Activated T-helper 1 cell treated with anti-CD3 and anti-CD28 coated beads, Interleukin-12 subunit alpha, Interleukin-12 subunit beta, Interleukin-2, Interleukin-4 antibody, amounts not matched to agents 30 ng/mL and 10 ng/mL and 1 ng/mL, durations not matched to agents 14 hours and 24 hours and 36 hours (primary cell): ENCODE results near the gene MTX1. TPM values are rescaled to one million over a fixed set of nuclear protein-coding genes. Genes with fewer than 3 reads are reported as not detected.
A peak's percentile ranks its signal among the peaks of the same experiment; 100 is the strongest.
"Not testable (repeated sequence)": the region's sequence is repeated elsewhere in the genome, so short reads cannot be mapped to it uniquely, and the experiment has no call there.

Source experiments
- DNase-seq: peaks from one replicate; pipeline ENCODE4 v3.0.0; 2021; ENCODE audit warnings: low spot score
- H3K27ac Mint-ChIP-seq: one replicate; pipeline ENCODE4 v1.8.0; 2021; ENCODE audit warnings: mild to moderate bottlenecking, mixed read lengths
- H3K27me3 Mint-ChIP-seq: one replicate; pipeline ENCODE4 v1.8.0; 2022; ENCODE audit warnings: mild to moderate bottlenecking, moderate library complexity, mixed read lengths; ENCODE audit not compliant: insufficient read depth
- H3K36me3 Mint-ChIP-seq: one replicate; pipeline ENCODE4 v1.8.0; 2021; ENCODE audit warnings: low read depth, mixed read lengths
- H3K4me1 Mint-ChIP-seq: one replicate; pipeline ENCODE4 v1.8.0; 2021; ENCODE audit warnings: low read depth, mixed read lengths
- H3K4me3 Mint-ChIP-seq: one replicate; pipeline ENCODE4 v1.8.0; 2021; ENCODE audit warnings: mild to moderate bottlenecking, moderate library complexity, mixed read lengths
- H3K9me3 Mint-ChIP-seq: one replicate; pipeline ENCODE4 v1.8.0; 2021; ENCODE audit warnings: mixed read lengths
- intact Hi-C: fragments of 100-400 bp; cut with micrococcal nuclease; formaldehyde crosslinking; loops from one replicate; pipeline ENCODE4 v1.15.1; 2024
- total RNA-seq: library from RNA; stranded (reverse); gene quantifications from 2 replicates; pipeline ENCODE4 v1.2.3, GENCODE V29; 2022

MTX1 gene
- total RNA-seq, 1 donor from 2014 or later = 62.3 TPM

DNA sequence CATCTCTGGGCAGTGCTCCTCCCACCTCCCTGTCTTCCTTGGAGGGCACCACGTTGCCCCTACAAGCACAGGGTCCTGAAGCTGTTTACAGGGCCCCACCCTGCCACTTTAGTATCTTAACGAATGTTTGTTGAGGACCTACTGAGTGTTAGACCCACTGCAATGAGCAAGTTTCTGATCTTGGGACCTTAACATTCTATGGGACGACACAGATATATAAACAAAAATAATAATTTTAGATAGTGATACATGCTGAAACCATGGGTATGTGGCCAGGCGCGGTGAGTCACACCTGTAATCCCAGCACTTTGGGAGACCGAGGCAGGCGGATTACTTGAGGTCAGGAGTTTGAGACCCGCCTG is 36.6 kb downstream of the MTX1 start:
- Mint-ChIP-seq H3K27me3 (peaks cover 2% of the 10 kb centered on the region), H3K27ac (peak overlapping the region; percentile 100), H3K36me3 (peaks cover 16% of the 10 kb centered on the region), H3K4me1 (peaks cover 50% of the 10 kb centered on the region), H3K9me3 (no peaks in the 10 kb centered on the region), H3K4me3 (peak overlapping the region; percentile 86)
- DNase-seq = no peak
- intact Hi-C loops = no loop called here

DNA sequence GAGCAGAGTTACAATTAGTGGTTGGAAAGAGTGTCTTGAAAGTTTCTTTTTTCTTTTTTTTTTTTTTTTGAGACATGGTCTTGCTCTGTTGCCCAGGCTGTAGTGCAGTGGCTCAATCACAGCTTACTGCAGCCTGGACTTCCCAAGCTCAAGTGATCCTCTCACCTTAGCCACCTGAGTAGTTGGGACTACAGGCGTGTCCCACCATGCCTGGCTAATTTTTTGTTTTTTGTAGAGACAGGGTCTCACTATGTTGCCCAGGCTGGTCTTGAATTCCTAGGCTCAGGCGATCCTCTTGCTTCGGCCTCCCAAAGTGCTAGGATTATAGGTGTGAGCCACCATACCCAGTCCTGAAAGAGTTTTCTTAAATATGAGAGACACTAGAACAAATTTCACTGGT is 38.3 kb downstream of the MTX1 start:
- intact Hi-C loops, DNase-seq, H3K4me3 Mint-ChIP-seq, H3K27me3 Mint-ChIP-seq, H3K9me3 Mint-ChIP-seq: not testable (repeated sequence)
- H3K4me1 Mint-ChIP-seq = peaks cover 43% of the 10 kb centered on the region
- peaks cover 11% of the 10 kb centered on the region for H3K36me3 Mint-ChIP-seq
- H3K27ac Mint-ChIP-seq = peak overlapping the region; percentile 5

DNA sequence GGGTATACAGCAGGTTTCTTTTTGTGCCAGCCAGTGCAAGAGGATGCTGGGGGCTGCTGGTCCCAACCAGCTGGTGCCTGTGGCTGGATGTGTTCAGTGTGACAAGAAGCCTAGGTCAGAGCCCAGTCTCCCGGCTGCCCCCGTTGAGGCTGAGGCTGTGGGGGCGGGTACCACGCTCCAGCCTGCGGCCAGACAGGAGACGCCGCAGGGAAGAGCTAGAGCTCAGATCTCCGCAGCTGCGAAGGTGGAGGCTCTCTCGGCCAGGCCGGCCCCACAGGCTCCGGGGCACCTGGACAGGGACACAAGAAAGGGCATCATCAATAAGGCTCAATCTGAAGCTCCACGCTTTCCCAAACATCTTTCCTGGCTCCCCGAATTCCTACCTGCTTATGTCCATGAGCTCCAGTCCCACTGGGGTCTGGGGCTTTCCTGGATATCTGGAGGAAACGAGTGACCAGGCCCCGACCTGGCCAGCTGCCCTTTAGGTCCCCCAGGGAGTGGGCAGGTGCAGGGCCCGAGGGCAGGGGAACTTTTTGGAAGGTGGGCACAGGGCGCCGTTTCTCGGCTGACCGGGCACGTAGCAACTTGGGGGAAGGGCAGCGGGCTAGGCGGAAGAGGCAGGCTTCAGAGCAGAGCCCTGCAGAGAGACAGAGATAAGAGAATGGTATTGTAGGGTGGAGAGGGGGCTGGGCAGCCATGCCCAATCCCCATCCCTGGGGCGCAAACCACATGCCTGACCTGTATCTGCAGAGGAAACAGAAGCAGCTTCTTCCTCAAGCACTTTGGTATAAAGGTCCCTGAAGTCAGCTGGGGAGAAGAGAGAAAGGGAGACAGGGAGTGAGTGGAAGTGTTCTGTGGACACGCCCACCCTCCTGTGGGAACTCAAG is 39.4 kb downstream of the MTX1 start:
- Mint-ChIP-seq H3K9me3 (no peaks in the 10 kb centered on the region), H3K4me3 (no peak overlapping the region), H3K27ac (no peak overlapping the region), H3K4me1 (peaks cover 36% of the 10 kb centered on the region), H3K36me3 (peaks cover 11% of the 10 kb centered on the region), H3K27me3 (peaks cover 2% of the 10 kb centered on the region)
- no peak for DNase-seq
- intact Hi-C loops = no loop called here

DNA sequence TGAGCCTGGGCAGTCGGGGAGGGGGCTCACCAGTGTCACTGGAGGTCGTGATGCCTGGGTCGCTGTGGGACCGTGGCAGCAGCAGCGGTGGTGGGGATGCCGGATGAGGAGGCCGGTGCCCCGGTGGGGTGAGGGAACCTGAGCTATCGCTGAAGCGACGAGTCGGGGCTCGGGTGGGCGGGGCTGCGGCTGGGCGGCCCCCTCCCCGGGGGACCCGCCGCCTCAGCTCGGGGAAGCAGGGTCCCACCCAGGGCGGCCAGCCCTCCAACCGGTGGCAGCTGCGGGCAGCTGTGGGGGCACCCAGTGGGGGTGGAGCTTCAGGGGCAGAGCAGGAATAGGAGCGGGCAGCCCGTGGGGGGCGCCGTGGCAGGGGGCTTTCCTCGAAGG is 41.7 kb downstream of the MTX1 start:
- DNase-seq = peak; percentile 14
- Mint-ChIP-seq H3K27me3 (no peaks in the 10 kb centered on the region), H3K9me3 (no peaks in the 10 kb centered on the region), H3K4me3 (peak overlapping the region; percentile 68), H3K27ac (peak overlapping the region; percentile 23), H3K4me1 (peaks cover 32% of the 10 kb centered on the region), H3K36me3 (peaks cover 9% of the 10 kb centered on the region)
- intact Hi-C loops = loop anchor here (1.0 kb wide), 5 partner anchors 12 to 342 kb away; partner anchors contain the start of genes FDPS, HCN3 and SCAMP3

DNA sequence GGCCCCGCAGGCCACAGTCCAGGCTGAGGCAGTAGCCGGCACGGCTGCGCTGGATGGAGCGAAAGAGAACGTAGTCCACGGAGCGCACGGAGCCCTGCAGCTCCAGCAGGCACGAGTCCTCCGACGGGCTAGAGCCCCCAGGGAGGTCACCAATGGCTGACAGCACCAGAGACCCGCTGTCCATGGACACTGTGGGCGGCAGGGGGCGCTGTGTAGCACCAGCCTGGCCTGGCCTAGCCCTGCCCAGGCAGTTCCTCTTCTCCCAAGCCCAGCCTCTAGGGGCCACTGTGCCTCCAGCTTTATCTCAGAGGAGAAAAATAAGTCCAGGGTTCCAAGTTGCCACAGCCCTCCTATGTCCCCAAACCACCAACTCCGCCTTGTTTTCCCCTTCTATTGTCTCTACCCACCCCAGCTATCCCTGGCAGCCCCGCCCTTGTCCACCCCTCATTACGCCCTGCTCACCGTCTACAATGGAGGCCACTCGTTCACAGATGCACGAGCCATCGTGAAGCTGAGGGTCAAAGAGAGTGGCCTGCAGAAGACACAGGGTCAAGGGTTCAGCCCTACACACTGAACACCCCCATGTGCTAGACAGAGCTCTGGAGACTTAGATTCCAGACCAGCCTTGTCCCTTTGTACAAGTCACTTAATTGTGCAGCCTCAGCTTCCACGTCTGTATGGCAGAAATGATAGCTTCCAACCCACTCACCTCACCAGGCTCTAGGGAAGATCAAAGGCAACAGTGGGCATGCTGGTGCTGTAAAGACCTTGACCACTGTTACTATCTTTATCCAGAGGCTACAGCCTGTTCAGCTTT is 42.3 kb downstream of the MTX1 start:
- Mint-ChIP-seq H3K27me3 (no peaks in the 10 kb centered on the region), H3K36me3 (peaks cover 9% of the 10 kb centered on the region), H3K9me3 (no peaks in the 10 kb centered on the region), H3K4me3 (peak overlapping the region; percentile 12), H3K27ac (no peak overlapping the region), H3K4me1 (peaks cover 32% of the 10 kb centered on the region)
- peak; percentile 92 for DNase-seq
- intact Hi-C loops = loop anchor here (1.0 kb wide), 5 partner anchors 11 to 341 kb away; partner anchors contain the start of genes FDPS, HCN3 and SCAMP3

DNA sequence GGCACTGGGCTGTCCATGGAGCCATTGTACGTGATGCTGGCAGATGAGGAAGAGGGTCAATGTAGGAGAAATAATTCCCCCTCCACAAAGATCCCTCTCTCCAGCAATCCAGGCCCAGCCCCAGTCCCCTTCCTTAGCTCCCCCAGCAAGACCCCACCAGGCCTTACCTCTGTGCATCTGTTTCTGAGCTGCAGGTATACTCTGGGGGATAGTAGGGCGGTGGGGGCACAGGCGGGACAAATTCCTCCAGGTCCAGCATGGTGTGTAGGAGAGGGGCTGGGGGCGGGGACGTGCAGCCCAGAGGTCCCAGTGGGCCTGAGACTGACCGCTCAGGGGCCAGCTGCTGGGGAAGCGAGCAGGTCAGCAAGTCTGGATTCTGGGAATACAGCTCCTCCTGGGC is 43.1 kb downstream of the MTX1 start:
- Mint-ChIP-seq H3K9me3 (no peaks in the 10 kb centered on the region), H3K4me1 (peaks cover 32% of the 10 kb centered on the region), H3K27ac (no peak overlapping the region), H3K4me3 (no peak overlapping the region), H3K27me3 (no peaks in the 10 kb centered on the region), H3K36me3 (peaks cover 7% of the 10 kb centered on the region)
- intact Hi-C loops = no loop called here
- no peak for DNase-seq

DNA sequence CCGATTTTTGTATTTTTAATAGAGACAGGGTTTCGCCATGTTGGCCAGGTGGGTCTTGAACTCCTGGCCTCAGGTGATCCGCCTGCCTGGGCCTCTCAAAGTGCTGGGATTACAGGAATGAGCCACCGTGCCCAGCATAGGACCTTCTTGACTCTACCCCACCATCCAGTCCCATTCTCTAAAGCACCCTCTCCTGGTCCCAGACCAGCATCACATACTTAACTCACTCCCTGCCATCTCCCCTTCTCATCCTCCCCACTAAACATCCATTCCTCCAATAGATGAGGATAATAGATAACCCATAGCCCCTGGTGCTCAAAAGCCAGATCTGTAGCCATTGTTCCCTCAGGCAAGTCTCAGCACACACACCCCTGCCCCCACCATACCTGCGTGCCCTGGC is 44.7 kb downstream of the MTX1 start:
- peaks cover 17% of the 10 kb centered on the region for H3K36me3 Mint-ChIP-seq
- no peaks in the 10 kb centered on the region for H3K9me3 Mint-ChIP-seq
- no peak for DNase-seq
- H3K27ac Mint-ChIP-seq = no peak overlapping the region
- H3K4me3 Mint-ChIP-seq = peak overlapping the region; percentile 86
- H3K27me3 Mint-ChIP-seq = no peaks in the 10 kb centered on the region
- intact Hi-C loops = no loop called here
- H3K4me1 Mint-ChIP-seq = peaks cover 42% of the 10 kb centered on the region

DNA sequence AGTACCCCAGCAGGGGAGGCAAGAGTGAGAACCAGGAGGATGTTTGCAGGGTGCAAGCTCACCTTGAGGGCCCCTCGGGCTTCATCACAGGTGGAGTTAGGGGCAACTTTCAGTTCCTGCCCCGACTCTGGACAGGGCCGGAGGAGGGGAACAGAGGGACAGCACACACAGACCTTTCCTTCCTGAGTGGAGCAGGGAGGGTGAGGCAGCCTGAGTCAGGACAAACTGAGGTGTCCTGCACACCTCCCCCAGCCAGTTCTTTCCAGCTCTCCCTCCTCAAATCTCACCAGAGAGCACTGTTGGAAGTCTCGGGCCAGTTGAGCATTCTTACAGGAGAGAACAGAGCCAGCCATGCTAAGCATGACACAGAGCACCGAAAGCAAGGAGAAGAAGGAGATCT is 45.3 kb downstream of the MTX1 start:
- H3K27me3 Mint-ChIP-seq = no peaks in the 10 kb centered on the region
- peak overlapping the region; percentile 86 for H3K4me3 Mint-ChIP-seq
- H3K9me3 Mint-ChIP-seq = no peaks in the 10 kb centered on the region
- H3K4me1 Mint-ChIP-seq = peaks cover 42% of the 10 kb centered on the region
- no peak for DNase-seq
- intact Hi-C loops = no loop called here
- peaks cover 21% of the 10 kb centered on the region for H3K36me3 Mint-ChIP-seq
- H3K27ac Mint-ChIP-seq = no peak overlapping the region

DNA sequence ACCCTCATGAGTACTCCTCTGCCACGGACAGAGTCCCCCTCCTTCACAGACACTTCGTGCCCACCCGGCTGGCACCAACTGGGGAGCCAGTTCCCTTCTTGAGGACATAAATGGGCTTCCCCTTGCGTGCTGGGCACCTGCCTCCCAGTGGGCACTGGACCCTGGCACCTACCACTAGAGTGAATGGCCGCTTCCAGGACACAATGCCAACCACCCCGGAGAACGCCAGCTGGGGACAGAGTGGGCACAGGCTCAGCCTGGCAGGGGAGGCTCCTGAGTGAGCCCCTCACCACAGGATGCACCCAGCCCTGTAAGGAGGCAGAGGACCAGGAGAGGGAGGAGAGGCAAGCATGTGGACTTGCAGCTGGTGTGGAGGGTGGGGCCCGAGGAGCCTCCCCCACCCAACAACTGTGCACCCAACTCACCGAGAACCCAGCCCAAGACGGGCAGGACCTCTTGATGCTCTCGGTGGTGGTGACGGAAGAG is 45.8 kb downstream of the MTX1 start:
- H3K4me3 Mint-ChIP-seq = peak overlapping the region; percentile 86
- no peaks in the 10 kb centered on the region for H3K9me3 Mint-ChIP-seq
- H3K27me3 Mint-ChIP-seq = no peaks in the 10 kb centered on the region
- peaks cover 21% of the 10 kb centered on the region for H3K36me3 Mint-ChIP-seq
- peak overlapping the region; percentile 63 for H3K27ac Mint-ChIP-seq
- intact Hi-C loops = no loop called here
- peaks cover 42% of the 10 kb centered on the region for H3K4me1 Mint-ChIP-seq
- no peak for DNase-seq

DNA sequence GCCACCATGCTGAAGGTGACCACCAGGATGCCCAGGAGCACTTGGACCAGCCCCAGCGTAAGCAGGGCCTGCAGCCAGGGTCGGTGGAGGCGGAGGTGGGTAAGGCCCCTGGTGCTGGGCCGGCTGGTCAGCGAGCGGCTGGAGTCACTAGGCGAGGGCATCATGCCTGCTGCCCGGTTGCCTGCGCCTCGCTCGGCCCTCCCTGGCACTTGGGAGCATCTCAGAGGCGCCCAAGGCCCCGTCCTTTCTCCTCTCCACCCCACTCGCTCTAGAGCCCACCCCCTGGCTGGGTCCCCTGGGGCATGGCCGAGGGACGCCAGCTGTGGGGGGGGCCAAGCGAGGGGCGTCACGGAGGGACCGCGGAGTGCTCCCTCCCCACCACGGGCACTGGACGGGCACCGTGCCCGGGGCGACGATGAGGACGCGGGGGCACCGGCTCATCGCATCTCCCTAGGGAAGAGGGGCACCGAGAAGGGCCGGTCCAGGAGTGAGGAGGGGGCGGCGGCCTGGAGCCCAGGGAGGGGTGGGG is 46.3 kb downstream of the MTX1 start:
- Mint-ChIP-seq H3K27ac (peak overlapping the region; percentile 63), H3K4me3 (peak overlapping the region; percentile 86), H3K4me1 (peaks cover 42% of the 10 kb centered on the region), H3K27me3 (no peaks in the 10 kb centered on the region), H3K9me3 (no peaks in the 10 kb centered on the region), H3K36me3 (peaks cover 22% of the 10 kb centered on the region)
- intact Hi-C loops = loop anchor here (1.0 kb wide), 3 partner anchors 10 to 69 kb away; partner anchors contain the start of gene HCN3
- DNase-seq = no peak

DNA sequence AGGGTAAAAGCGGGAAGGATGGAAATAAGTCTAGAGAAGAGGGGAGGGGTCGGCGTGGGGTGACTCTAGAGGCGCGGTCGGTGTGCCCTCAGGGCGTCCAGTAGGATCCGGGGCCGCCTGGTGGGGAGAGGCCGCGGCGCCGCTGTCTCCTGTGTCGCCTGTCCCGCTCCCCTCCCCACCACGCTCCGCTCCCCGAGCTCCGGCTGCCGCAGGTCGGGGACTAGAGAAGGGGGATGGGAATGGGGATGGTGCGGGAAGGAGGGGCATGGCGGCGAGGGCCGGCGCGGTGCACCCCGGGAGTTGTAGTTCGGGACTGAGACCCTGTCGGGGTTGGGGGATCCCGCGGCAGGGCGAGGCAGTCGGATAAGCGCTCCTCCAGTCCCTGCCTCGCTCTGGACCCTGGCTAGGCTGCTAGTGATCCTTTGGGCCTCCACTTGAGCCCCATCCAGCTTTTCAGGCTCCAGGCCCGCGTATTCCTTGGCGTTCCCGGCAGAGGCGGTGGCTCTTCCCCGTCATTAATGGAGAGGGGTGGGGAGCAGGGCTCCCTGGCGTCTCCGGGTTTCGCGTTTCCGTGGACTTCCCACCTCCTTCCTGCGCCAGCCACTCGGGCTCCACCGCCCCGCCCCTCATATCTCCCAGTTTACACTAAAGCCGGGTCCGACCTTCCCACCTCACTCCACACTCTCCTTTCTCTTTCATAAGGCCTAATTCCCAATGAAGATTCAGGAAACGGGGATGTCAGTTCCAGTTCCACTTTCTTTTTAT is 46.9 kb downstream of the MTX1 start, which contains the start of gene ENTREP3:
ENTREP3 (minus strand) TSS at position 241 of the 765 bp plus-strand sequence. CDS start 606 bp downstream, outside the sequence.
- no peaks in the 10 kb centered on the region for H3K9me3 Mint-ChIP-seq
- peak within 1 kb of the TSS; percentile 63 for H3K27ac Mint-ChIP-seq
- no peaks in the 10 kb centered on the region for H3K27me3 Mint-ChIP-seq
- intact Hi-C loops = loop anchor here (1.0 kb wide), 3 partner anchors 11 to 68 kb away; partner anchors contain the start of gene HCN3
- peak; percentile 75 for DNase-seq
- H3K4me1 Mint-ChIP-seq = peaks cover 46% of the 10 kb centered on the region
- H3K36me3 Mint-ChIP-seq = peaks cover 26% of the 10 kb centered on the region
- H3K4me3 Mint-ChIP-seq = peak within 1 kb of the TSS; percentile 86
